GM19452 (cell line): Measurements from ENCODE around the gene ANGPTL4.
"Not testable (repeated sequence)": the region's sequence is repeated elsewhere in the genome, so short reads cannot be mapped to it uniquely, and the experiment has no call there.

Source experiments
- ATAC-seq: cut with Tn5 transposase; IDR thresholded peaks from one replicate; pipeline ENCODE4 v1.9.1; 2021; ENCODE audit not compliant: unreplicated experiment

The ANGPTL4 gene

DNA sequence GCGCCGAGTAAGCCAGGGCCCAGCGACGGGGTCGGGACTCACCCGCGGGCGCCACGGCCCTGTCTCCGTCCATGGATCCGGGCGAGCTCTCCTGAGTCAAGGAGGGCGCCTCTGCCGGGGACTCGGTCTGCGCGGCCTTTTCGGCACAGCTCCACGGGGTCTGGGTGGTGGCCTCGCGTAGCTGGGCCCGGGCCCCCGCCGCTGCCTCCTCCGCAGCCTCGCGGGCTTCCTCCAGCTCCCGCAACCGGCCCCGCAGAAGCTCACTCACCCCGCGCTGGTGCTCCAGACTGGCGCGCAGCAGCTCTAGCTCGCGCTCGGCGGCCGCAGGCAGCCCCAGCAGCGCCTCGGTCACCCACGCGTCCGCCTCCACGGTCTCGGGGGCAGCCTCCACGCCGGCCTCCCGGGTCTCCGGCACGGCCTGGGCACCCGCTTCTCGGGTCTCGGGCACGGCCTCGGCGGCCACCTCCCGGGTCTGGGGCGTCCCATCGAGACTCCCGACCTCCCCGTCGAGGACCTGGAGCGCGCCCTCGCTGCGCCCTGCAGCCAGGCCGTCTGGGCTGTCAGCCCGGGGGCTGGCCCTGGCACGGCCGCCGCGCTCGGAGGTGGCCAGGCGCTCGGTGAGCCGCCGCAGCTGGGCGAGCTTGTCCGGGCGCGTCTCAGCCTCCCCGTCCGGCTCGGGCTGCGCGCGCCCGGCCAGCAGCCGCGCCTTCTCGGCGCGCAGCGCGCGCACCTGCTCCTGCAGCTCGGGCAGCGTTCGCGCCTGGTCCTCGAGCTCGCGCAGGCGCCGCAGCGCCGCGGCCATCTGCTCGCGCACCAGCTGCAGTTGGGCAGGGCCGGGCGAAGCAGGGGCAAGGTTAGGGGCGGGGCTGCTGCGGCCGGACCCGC is 29.3 kb upstream of the ANGPTL4 start:
- ATAC-seq = peak; percentile 53

DNA sequence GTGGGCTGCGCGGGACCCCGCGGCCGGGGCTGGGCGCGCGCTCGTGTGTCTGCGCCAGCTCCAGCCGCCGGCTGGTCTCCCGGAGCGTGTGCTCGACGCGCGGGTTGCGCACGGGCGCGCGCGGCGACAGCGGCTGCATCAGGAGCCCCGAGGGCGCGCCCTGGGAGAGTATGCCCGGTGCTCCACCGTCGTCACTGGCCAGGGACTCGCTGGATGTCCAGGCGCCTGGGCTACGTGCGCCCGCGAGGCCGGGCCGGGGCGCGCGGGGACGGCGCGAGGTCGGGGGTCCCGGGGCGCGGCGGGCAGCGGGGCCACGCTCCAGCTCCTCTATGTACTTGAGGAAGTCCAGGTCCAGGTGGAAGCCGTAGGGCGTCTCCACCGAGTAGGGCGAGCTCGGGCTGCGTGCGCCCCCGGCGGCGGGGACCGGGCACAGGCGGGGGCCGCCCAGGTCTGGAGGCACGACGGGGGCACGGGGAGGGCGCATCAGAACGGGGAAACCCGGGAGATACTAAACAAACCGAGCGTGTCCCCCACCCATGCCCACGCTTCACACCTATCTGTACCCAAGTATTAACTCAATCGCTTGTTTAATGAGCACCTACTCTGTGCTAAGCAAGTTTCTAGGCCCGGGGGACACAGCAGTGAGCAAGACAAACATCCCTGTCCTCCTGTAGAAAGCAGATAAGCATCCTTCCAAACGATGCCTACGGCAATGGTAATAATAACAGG is 28.4 kb upstream of the ANGPTL4 start:
- peak; percentile 41 for ATAC-seq

DNA sequence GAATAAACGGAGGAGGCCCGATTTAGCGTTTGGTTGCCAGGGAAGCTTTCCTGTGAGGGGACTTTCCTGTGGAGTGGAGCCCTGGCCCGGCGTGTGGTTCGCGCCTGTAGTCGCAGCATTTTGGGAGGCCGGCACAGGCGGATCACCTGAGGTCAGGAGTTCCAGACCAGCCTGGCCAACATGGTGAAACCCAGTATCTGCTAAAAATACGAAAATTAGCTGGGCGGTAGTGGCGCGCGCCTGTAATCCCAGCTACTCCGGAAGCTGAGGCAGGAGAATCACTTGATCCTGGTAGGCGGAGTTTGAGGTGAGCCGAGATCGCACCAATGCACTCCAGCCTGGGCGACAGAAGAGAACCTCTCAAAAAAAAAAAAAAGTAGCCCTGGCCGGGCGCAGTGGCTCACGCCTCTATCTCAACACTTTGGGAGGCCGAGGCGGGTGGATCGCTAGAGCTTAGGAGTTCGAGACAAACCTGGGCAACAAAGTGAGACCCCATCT is 27.8 kb upstream of the ANGPTL4 start:
- ATAC-seq = no peak

DNA sequence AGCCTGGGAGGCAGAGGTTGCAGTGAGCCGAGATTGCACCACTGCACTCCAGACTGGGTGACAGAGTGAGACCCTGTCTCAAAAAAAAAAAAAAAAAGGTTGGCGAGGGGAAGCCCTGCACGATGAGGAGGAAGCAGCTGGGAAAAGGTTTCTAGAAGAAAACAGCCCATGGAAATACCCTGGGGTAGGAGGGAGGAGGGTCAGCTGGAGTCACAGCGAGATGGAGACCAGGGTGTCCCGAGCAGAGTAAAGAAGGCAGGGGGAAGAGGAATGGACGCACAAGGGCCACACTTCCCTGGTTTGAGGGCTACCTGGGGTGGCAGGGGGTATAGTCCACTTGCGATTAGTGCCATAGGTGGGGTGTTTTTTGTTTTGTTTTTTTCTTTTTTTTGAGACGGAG is 27.3 kb upstream of the ANGPTL4 start:
- ATAC-seq = no peak

DNA sequence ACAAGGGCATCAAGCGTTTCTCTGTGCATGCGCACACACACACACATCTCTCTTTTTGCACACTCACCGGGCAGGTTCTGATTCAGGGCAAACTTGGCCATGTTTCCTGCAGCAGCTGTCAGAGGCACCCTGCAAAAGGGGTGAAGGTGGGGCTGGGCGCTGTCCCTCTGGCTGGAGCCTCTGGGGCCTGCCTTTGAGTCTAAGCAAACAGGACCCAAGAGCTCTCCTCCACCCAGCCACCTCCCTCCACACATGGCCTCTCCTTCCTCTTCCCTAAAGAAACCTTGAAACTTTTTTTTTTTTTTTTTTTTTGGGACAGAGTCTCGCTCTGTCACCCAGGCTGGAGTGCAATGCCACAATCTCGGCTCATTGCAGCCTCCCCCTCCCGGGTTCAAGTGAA is 26.2 kb upstream of the ANGPTL4 start:
- ATAC-seq = no peak

DNA sequence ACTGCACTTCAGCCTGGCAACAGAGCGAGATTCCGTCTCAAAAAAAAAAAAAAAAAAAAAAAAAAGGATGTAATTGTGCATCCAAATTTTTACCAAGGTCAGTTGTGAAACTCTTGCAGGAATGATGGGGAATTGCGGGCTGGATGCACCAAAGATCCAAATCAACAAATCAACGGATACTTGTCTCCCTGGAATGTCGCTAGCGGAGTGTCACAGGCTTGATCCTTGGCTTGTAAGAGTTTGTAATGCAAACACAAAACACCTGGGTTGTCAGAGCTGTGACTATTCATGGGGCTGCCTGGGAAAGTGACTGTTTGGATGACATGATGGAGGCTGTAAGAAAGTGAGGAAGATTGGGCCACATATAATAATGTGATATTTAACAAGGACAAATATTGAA is 25.1 kb upstream of the ANGPTL4 start:
- no peak for ATAC-seq

DNA sequence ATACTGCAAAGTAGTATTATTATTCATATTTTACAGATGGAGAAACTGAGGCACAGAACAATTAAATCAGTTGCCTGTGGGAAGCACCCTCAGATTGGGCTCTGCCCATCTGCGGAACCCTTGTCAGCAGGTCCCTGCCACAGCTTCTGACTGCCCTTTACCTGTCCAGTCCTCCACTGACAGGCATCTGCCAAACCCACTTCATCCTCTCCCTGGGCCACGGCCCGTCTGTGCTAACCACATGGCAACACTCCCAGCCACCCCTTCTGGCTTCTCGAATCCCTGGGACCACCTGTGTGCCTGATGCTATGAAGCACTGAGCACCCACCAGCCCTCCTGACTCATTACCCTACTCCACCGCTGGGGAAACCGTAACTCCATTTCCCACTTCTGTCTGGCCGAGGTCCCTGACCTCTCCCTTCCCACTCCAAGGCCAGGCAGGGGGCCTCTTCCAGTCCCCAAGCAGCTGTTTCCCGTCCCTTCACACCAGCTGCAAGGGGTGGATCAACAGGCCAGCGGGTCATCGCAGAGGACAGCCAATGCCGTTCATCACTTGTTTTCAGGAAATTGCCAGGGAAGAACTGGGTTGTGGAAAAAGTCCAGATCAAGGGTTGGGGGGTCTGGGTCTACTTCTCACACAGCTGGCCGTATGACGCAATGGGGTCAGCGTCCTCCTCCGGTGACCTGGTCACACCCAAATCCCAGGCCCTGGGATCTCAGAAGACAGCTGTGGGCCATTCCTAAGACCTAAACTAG is 23.4 kb upstream of the ANGPTL4 start:
- no peak for ATAC-seq

DNA sequence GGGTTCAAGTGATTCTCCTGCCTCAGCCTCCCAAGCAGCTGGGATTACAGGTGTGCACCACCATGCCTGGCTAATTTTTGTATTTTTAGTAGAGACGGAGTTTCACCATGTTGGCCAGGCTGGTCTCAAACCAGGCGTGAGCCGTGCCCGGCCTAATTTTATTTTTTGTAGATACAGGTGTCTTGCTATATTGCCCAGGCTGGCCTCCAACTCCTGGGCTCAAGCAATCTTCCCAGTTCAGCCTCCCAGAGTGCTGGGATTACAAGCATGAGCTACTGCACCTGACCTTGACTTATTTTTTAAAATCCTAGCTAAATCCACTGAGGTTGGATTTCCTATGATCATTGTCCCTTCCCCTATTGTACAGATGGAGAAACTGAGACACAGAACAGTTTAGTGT is 22.5 kb upstream of the ANGPTL4 start:
- not testable (repeated sequence) for ATAC-seq

DNA sequence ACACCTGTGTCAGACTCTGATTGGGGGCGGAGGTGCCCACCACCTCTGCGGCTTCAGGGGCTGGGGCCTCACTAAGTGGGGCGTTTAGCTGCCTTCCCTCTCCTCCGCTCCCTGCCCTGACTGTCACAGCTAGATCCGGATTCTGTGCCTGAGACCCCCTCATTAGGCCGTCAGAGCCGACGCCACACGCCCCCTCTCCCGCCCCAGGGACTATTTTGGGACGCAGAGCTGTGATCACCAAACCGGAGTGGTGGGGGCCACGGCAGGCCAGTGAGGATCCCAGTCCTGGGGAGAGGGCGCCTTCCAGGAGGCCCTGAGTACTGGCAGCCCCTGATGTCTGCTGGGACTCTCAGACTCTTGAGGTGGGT is 21.7 kb upstream of the ANGPTL4 start:
- no peak for ATAC-seq

DNA sequence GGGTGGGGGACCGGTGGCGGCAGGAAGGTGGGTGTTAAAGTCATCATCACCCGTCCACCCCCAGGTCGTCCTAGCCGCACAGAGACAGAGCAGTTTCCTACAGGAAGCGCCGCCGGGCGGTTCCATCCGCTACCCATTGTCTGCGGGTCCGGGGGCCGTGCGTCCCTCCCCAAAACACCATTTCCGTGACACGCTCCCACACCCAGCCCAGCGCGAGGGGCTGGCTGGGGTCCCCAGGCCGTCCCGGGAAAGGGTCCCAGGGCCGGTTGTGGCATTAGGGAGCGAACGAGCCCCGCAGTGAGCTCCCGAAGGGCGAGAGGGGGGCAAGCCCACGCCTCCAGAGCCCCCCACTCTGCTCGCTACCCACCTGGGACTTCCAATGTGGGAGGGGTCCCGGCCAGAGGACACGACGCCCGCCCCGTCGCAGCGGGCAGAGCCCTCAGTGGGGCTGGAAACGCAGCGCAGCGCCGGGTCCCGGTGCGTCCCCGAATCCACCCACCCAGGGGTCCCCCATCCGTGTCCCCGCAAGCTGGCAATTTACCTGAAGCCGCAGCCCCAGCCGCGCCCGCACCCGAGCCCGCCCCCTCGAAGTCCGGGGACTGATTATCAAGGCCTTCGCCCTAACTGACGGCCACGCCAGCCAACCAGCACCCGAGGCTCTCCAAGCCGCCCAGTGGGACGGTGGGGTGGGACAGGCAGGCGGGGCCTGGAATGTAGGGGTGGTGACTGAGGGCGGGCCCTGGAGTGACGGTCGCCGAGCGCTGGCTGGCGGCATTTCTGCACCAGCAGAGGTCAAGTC is 21.1 kb upstream of the ANGPTL4 start, which contains the start of gene KANK3:
KANK3 (minus strand) TSS at position 579 of the 799 bp plus-strand sequence. CDS start 5,434 bp downstream, outside the sequence.
- peak; percentile 86 for ATAC-seq

DNA sequence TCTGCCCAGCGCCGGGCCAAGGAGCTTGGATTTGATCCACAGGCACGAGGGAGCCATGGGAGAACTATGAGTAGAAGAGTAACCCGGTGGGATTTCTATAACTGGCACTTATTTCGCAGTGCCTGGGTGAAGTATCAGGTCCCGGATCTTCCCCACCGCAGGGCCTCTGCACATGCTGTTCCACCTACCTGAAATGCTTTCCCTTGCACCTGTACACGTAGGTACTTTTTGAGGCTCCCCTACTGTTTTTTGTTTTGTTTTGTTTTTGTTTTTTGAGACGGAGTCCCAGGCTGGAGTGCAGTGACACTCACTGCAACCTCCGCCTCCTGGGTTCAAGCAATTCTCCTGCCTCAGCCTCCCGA is 20.5 kb upstream of the ANGPTL4 start:
- no peak for ATAC-seq

DNA sequence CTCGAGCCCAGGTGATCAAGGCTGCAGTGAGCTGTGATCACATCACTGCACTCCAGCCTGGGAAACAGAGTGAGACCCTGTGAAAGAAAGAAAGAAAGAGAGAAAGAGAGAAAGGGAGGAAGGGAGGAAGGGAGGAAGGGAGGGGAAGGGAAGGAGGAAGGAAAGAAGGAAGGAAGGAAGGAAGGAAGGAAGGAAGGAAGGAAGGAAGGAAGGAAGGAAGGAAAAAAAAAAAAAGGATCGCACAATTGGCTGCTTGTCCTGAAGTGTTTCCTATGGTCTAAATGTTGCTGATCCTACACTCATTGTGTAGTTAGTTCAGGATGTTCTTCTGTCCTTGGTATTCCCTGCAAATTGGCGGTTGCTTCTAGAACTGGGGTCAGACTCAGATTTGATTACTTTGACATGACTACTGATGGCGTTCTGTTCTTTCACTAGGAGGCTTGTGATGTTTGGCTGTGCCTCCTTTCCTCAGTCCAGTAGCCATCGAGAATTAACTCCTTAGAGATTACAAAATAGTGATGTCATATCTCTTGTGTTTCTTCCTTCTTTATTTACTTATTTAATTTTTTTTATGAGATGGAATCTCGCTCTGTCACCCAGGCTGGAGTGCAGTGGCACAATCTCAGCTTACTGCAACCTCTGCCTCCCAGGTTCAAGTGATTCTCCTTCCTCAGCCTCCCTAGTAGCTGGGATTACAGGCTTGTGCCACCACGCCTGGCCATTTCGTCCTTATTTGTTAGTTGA is 14.2 kb upstream of the ANGPTL4 start:
- not testable (repeated sequence) for ATAC-seq

DNA sequence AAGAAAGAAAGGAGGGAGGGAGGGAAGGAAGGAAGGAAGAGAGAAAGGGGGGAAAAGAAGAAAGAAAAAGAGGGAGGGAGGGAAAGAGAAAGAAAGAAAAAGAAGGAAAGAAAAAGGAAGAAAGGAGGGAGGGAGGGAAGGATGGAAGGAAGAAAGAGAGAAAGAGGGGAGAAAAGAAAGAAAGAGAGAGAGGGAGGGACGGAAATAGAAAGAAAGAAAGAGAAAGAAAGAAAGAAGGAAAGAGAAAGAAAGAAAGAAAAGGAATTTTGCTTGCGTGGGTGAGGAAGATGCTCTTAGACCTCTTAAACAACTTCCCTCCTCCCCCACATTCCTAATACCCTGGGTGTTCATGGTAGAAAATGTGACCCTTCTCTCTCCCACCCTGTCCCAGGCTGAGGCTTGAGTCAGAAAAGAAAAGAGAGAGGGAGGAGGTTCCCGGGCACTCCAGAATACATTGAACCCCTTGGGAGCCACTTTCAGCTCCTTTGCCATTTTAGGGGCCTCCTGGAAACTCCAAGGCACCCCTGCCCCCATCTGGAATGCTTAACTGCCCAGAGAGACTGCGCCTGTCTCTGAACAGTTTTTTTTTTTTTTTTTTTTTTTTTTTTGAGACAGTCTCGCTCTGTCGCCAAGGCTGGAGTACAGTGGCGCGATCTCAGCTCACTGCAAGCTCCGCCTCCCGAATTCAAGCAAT is 11.7 kb upstream of the ANGPTL4 start:
- no peak for ATAC-seq

DNA sequence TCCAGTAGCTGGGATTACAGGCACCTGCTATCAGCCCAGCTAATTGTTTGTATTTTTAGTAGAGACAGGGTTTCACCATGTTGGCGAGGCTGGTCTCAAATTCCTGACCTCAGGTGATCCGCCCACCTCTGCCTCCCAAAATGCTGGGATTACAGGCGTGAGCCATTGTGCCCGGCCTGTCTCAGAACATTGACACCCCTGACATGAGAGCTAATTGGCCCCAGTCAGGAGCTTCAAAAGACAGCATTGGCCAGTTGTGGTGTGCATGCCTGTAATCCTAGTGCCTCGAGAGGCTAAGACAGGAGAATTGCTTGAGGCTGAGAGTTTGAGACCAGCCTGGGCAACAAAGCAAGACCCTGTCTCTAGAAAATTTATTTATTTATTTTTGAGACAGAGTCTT is 11.1 kb upstream of the ANGPTL4 start:
- ATAC-seq = not testable (repeated sequence)

DNA sequence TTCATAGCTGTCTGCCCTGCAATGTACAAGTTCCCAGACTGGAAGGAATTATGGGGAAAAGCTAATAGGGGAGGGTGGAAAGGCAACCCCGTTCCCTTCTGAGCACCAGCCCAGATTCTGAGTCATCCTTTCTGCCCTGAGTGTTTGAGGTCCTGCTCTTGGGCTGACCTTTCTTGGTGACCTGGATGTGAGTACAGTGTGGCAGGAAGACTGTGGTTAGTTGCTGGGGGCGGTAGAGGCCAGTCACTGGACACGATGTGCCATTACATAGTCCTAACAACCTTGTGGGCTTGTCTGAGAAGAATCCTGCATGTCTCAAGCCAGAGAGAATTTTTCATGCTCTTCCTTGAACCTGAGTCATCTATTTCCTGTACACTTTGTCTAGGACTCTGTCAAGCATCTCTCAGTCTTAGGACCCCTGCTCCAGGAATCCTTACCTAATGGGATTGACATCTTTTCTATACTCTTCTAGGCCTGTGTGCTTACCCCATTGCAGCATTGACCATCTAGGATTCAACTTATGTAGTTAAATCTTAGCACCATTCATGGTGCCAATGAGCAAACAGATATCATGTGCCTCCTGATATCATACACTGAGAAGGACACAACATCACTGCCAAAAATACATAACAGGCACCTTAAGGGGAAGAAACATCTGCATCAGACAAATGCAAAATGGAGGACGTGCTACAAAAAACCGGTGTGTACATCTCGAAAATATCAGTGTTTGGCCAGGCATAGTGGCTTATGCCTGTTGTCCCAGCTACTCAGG is 8.1 kb upstream of the ANGPTL4 start:
- ATAC-seq = no peak

DNA sequence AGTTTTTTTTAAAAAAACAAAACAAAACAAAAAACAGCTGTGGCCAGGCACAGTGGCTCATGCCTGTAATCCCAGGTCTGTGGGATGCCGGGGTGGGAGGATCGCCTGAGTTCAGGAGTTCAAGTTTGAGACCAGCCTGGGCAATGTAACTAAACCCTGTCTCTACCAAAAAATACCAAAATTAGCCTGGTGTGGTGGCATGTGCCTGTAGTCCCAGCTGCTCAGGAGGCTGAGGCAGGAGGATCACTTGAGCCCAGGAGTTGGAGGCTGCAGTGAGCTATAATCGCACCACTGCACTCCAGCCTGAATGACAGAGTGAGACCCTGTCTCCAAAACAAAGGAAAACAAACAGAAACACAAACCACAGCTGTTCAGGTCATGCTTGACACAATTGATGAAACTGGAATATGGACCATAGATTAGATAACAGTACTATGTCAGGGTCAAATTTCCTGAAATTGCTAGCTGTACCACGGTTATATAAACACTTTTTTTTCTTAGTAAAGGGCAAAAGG is 6.9 kb upstream of the ANGPTL4 start:
- no peak for ATAC-seq

DNA sequence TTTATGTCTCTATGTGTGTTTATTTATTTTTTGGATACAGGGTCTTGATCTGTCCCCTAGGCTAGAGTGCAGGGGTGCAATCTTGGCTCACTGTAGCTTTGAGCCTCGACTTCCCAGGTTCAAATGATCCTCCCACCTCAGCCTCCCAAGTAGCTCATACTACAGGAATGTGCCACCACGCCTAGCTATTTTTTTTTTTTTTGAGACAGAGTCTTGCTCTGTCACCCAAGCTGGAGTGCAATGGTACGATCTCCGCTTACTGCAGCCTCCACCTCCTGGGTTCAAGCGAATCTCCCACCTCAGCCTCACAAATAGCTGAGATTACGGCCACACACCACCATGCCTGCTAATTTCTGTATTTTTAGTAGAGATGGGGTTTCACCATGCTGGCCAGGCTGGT is 5.0 kb upstream of the ANGPTL4 start:
- ATAC-seq = no peak

DNA sequence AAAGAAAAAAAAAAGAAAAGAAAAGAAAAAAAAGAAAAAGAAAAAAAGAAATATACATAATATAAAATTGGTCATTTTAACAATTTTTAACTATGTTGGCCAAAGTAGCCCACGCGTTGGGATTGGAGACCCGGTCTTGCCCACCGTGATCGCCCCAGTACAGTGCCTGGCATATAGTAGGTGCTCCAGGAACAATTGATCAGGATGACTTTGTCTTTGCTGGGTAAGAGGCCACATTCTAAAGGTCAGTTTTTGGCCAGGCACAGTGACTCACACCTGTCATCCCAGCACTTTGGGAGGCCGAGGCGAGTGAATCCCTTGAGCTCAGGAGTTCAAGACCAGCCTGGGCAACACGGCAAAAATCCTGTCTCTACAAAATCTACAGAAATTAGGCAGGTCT is 3.8 kb upstream of the ANGPTL4 start:
- no peak for ATAC-seq
